ENCODE measurements around the gene AIMP2. TPM values are rescaled to one million over a fixed set of nuclear protein-coding genes. Genes with fewer than 3 reads are reported as not detected.

AIMP2 gene
- total RNA-seq, 5 donors from 2014 or later (not counting 1 experiment from before 2014, with no cell fraction given), result 7.8 to 17.4 (median 14.1) TPM

Other genes starting within 250 kb of the AIMP2 start
- gene RNF216, start 227.6 kb upstream of the AIMP2 start, total RNA-seq, result 10 to 100 TPM; 79.5 to 96.6 (median 87.4) TPM
- 10 to 100 TPM in 1 of 5 donors, 1 to 10 TPM in 4; 2.7 to 10.5 (median 6.9) TPM for gene OCM, start 128.5 kb upstream of the AIMP2 start, total RNA-seq
- 10 to 100 TPM; 60.7 to 80.5 (median 70.7) TPM for gene CCZ1, start 110.5 kb upstream of the AIMP2 start, total RNA-seq
- gene RSPH10B, start 38.6 kb upstream of the AIMP2 start, total RNA-seq, result under 1 TPM in 3 of 5 donors, not detected in 2; 0.56 to 0.90 (median 0.65) TPM
- gene PMS2, start 223 bp upstream of the AIMP2 start, total RNA-seq, result 10 to 100 TPM; 13.5 to 21.0 (median 20.0) TPM
- gene ANKRD61, start 22.1 kb downstream of the AIMP2 start, total RNA-seq, result not detected
- gene EIF2AK1, start 49.9 kb downstream of the AIMP2 start, total RNA-seq, result 10 to 100 TPM; 55.8 to 82.6 (median 69.9) TPM
- gene USP42, start 95.7 kb downstream of the AIMP2 start, total RNA-seq, result 10 to 100 TPM; 16.3 to 29.6 (median 18.8) TPM

Measured in T-cell (primary cell).